GM21576 (cell line): ENCODE results near the gene AOAH.
"Not testable (repeated sequence)": the region's sequence is repeated elsewhere in the genome, so short reads cannot be mapped to it uniquely, and the experiment has no call there.

Source experiments
- ATAC-seq: cut with Tn5 transposase; IDR thresholded peaks from one replicate; pipeline ENCODE4 v1.9.1; 2021; ENCODE audit warnings: mild to moderate bottlenecking, moderate library complexity; ENCODE audit not compliant: unreplicated experiment

AOAH gene

GRCh38 chr7:36478745-36479144 lies 245.5 kb downstream of the AOAH start:
- no peak for ATAC-seq

GRCh38 chr7:36475381-36475780 lies 248.9 kb downstream of the AOAH start:
- no peak for ATAC-seq

GRCh38 chr7:36475011-36475342 lies 249.3 kb downstream of the AOAH start:
- no peak for ATAC-seq

GRCh38 chr7:36474283-36475010 lies 249.8 kb downstream of the AOAH start:
- ATAC-seq = no peak

GRCh38 chr7:36473454-36474282 lies 250.6 kb downstream of the AOAH start:
- ATAC-seq = no peak

- no peak for ATAC-seq
Observed at GRCh38 chr7:36472141-36472729, 252.1 kb downstream of the AOAH start.

- ATAC-seq = no peak
Observed at GRCh38 chr7:36469236-36469635, 255.1 kb downstream of the AOAH start.

GRCh38 chr7:36468370-36469101 lies 255.8 kb downstream of the AOAH start:
- ATAC-seq = no peak

GRCh38 chr7:36466001-36466400 lies 258.3 kb downstream of the AOAH start:
- not testable (repeated sequence) for ATAC-seq

- no peak for ATAC-seq
Observed at GRCh38 chr7:36464271-36464670, 260.0 kb downstream of the AOAH start.
